Measurements from ENCODE around the gene GID4. TPM values are rescaled to one million over a fixed set of nuclear protein-coding genes. Genes with fewer than 3 reads are reported as not detected.

GID4 gene
- total RNA-seq, 4 donors from 2014 or later, result 13.9 to 23.5 (median 17.6) TPM

DNA sequence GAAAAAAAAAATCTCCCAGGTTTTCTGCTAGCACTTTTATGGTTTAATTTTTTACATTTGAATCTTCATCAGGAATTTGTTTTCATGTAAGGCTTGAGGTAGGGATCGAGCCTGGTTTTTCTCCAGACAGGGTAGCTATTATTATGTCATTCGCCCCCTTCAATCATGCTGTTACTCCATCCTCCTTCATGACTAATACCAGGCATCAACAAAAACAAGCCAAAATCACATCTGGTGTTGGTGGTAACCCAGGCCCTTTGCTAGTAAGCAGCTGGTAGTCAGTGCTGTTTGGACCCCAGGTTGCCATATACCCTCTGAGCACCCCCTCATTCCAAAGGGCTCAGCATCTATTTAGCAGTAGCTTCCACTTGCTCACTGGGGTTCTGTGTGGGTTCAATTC, 37.0 kb upstream of the GID4 start:
- no peak for DNase-seq (ENCODE audit: low spot score in 2 of 2)
- no peaks in the 10 kb centered on the region for H3K9me3 ChIP-seq
- TF ChIP-seq POLR2AphosphoS5 (IDR thresholded peaks at IDR 0.05), result no peak
- H3K27ac ChIP-seq, result no peak overlapping the region
- peaks cover 2% of the 10 kb centered on the region for H3K4me1 ChIP-seq
- 86% methylated on average over 2 of the region's 2 CpGs for WGBS
- H3K27me3 ChIP-seq, result no peaks in the 10 kb centered on the region
- H3K4me3 ChIP-seq, result no peak overlapping the region
- H3K36me3 ChIP-seq, result peaks cover 4% of the 10 kb centered on the region

DNA sequence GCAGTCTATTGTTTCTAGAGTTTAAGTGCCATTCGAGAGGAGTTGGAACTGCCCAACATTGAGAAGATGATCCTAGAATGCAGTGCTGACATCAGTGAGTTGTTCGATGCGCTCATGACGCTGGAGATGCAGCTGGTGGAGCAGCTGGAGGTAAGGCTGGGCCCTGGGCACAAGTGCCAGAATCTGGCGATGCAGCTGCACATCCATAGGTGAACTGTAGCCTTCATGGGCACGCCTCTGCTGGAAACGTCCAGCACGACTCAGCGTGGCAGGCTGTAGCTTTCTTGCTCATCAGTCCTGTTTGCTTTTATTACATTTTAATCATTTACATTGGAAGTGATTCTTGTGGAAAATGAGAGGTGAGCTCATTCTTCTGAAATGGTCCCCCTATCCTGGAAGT, 34.9 kb upstream of the GID4 start:
- WGBS, result 58% methylated on average over 9 of the region's 9 CpGs
- Histone ChIP-seq H3K4me1 (peaks cover 5% of the 10 kb centered on the region), H3K4me3 (no peak overlapping the region), H3K27me3 (no peaks in the 10 kb centered on the region), H3K36me3 (peaks cover 6% of the 10 kb centered on the region), H3K9me3 (no peaks in the 10 kb centered on the region), H3K27ac (no peak overlapping the region)
- DNase-seq (ENCODE audit: low spot score in 2 of 2), result no peak
- TF ChIP-seq POLR2AphosphoS5 (IDR thresholded peaks at IDR 0.05), result no peak
- TF ChIP-seq, protein P1, sequence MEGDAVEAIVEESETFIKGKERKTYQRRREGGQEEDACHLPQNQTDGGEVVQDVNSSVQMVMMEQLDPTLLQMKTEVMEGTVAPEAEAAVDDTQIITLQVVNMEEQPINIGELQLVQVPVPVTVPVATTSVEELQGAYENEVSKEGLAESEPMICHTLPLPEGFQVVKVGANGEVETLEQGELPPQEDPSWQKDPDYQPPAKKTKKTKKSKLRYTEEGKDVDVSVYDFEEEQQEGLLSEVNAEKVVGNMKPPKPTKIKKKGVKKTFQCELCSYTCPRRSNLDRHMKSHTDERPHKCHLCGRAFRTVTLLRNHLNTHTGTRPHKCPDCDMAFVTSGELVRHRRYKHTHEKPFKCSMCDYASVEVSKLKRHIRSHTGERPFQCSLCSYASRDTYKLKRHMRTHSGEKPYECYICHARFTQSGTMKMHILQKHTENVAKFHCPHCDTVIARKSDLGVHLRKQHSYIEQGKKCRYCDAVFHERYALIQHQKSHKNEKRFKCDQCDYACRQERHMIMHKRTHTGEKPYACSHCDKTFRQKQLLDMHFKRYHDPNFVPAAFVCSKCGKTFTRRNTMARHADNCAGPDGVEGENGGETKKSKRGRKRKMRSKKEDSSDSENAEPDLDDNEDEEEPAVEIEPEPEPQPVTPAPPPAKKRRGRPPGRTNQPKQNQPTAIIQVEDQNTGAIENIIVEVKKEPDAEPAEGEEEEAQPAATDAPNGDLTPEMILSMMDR (IDR thresholded peaks at IDR 0.05), result no peak
- TF ChIP-seq EP300 (IDR thresholded peaks at IDR 0.05), result no peak
- TF ChIP-seq POLR2A (IDR thresholded peaks at IDR 0.05), result no peak

DNA sequence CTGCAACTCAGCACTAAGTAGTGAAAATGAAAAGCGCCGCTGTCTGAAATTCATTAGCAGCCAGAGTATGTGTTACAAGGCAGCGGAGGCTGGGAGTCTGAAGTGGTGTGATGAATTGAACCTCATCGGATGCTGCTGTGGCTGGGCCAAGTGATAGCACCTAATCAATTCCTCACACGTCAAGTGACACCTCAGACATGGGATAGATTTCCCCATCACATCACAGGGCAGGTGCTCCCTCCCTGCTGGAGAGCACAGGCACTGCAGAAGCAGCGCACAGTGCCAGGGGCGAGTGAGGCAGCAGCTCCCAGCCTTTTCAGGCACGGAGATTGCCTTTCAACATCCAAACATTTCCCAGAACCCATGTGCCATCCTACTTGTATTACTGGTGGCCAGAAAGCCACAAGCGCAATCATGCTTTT, 34.3 kb upstream of the GID4 start:
- TF ChIP-seq POLR2A (IDR thresholded peaks at IDR 0.05) (no peak), POLR2AphosphoS5 (IDR thresholded peaks at IDR 0.05) (no peak), EP300 (IDR thresholded peaks at IDR 0.05) (no peak)
- TF ChIP-seq, protein P1 (IDR thresholded peaks at IDR 0.05), result peak in 1 of 2 donors; percentile 55
- Histone ChIP-seq H3K27ac (no peak overlapping the region), H3K4me3 (no peak overlapping the region), H3K27me3 (no peaks in the 10 kb centered on the region), H3K36me3 (peaks cover 8% of the 10 kb centered on the region), H3K4me1 (peaks cover 5% of the 10 kb centered on the region), H3K9me3 (no peaks in the 10 kb centered on the region)
- DNase-seq (ENCODE audit: low spot score in 2 of 2), result no peak
- WGBS, result 73% methylated on average over 9 of the region's 9 CpGs

DNA sequence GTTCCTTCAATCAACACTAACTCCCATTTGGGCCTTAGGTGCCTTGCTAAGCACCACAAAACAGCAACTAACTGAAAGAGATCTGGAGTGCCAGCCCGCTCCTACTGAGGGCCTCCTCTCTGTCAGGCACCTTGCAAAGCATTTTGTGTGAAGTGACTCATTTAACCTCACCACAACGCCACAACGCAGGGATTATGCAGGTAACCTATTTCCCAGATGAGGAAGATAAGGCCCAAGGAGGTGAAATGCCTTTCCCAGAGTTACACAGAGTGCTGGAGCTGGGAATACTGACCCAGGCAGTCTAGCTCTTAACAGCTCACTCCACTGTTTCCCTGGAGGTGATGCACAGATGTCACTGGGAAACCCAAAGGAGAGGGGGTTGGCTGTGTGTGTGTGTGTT, 33.7 kb upstream of the GID4 start:
- DNase-seq (ENCODE audit: low spot score in 2 of 2), result no peak
- peaks cover 11% of the 10 kb centered on the region for H3K36me3 ChIP-seq
- no peaks in the 10 kb centered on the region for H3K9me3 ChIP-seq
- H3K4me1 ChIP-seq, result peaks cover 5% of the 10 kb centered on the region
- no peak overlapping the region for H3K4me3 ChIP-seq
- TF ChIP-seq POLR2AphosphoS5 (IDR thresholded peaks at IDR 0.05) (no peak), EP300 (IDR thresholded peaks at IDR 0.05) (no peak), POLR2A (IDR thresholded peaks at IDR 0.05) (no peak)
- TF ChIP-seq, protein P1 (IDR thresholded peaks at IDR 0.05), result no peak
- WGBS, result 72% methylated on average over 3 of the region's 3 CpGs
- H3K27ac ChIP-seq, result no peak overlapping the region
- H3K27me3 ChIP-seq, result no peaks in the 10 kb centered on the region

DNA sequence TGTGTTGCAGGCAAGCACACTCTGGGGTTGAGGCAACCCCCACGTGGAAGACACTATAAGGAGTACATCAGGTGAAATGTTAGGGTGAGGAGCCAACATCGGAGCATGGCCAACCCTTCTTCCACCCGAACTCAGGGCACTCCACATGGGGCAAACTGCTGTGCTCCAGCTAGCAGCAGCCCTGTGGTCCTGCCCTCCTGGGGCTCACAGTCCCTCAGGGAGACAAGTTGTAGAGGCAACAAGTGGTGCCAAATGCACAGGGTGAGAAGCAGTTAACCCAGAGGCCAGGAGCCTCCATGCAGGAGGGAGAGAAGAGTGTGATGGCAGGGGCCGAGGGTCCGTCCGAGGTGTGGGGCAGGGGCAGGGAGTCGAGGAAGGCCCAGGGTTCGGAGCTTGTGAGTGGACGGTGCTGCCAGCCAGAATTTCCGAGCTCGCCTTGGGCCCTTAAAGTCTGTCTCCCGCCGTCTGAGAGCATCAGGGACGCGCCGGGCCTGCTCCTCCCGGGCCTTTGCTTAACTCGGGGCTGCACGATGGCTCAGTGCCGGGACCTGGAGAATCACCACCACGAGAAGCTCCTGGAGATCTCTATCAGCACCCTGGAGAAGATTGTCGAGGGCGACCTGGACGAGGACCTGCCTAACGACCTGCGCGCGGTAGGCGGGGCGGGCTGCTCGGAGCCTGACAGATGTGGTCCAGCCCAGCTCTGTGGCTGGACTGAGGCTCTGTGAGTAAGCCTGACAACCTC, 32.5 kb upstream of the GID4 start:
- peaks cover 14% of the 10 kb centered on the region for H3K36me3 ChIP-seq
- TF ChIP-seq POLR2AphosphoS5 (IDR thresholded peaks at IDR 0.05) (no peak), POLR2A (IDR thresholded peaks at IDR 0.05) (no peak), EP300 (IDR thresholded peaks at IDR 0.05) (no peak)
- TF ChIP-seq, protein P1 (IDR thresholded peaks at IDR 0.05), result no peak
- no peaks in the 10 kb centered on the region for H3K9me3 ChIP-seq
- H3K4me3 ChIP-seq, result no peak overlapping the region
- no peak overlapping the region for H3K27ac ChIP-seq
- WGBS, result 74% methylated on average over 9 of the region's 31 CpGs
- peaks cover 5% of the 10 kb centered on the region for H3K4me1 ChIP-seq
- no peak for DNase-seq (ENCODE audit: low spot score in 2 of 2)
- H3K27me3 ChIP-seq, result no peaks in the 10 kb centered on the region
